ENCODE data around the gene KIF1A. TPM values are rescaled to one million over a fixed set of nuclear protein-coding genes. Genes with fewer than 3 reads are reported as not detected.

Gene KIF1A
- total RNA-seq, 6 experiments from 2014 or later = not detected

- Mint-ChIP-seq H3K4me3 (no peak overlapping the region), H3K27me3 (ENCODE audit: insufficient read depth) (peaks cover 3% of the 10 kb centered on the region), H3K36me3 (ENCODE audit: low read depth) (peaks cover 10% of the 10 kb centered on the region), H3K27ac (no peak overlapping the region), H3K9me3 (peaks cover 31% of the 10 kb centered on the region), H3K4me1 (ENCODE audit: low read depth) (no peaks in the 10 kb centered on the region)
- DNase-seq = no peak
- no peak for TF ChIP-seq CTCF (IDR thresholded peaks at IDR 0.05)
Observed at GRCh38 chr2:240815761-240816583, 4.0 kb downstream of the KIF1A start.

GRCh38 chr2:240814946-240815760 is 4.9 kb downstream of the KIF1A start:
- H3K4me1 Mint-ChIP-seq (ENCODE audit: low read depth) = no peaks in the 10 kb centered on the region
- H3K4me3 Mint-ChIP-seq = no peak overlapping the region
- TF ChIP-seq CTCF (IDR thresholded peaks at IDR 0.05) = no peak
- peaks cover 5% of the 10 kb centered on the region for H3K27me3 Mint-ChIP-seq (ENCODE audit: insufficient read depth)
- no peak for DNase-seq
- H3K36me3 Mint-ChIP-seq (ENCODE audit: low read depth) = peaks cover 10% of the 10 kb centered on the region
- no peak overlapping the region for H3K27ac Mint-ChIP-seq
- peaks cover 31% of the 10 kb centered on the region for H3K9me3 Mint-ChIP-seq

GRCh38 chr2:240814280-240814679 is 5.7 kb downstream of the KIF1A start:
- H3K9me3 Mint-ChIP-seq = peaks cover 31% of the 10 kb centered on the region
- peaks cover 6% of the 10 kb centered on the region for H3K27me3 Mint-ChIP-seq (ENCODE audit: insufficient read depth)
- H3K4me1 Mint-ChIP-seq (ENCODE audit: low read depth) = no peaks in the 10 kb centered on the region
- H3K27ac Mint-ChIP-seq = no peak overlapping the region
- no peak overlapping the region for H3K4me3 Mint-ChIP-seq
- no peak for DNase-seq
- no peak for TF ChIP-seq CTCF (IDR thresholded peaks at IDR 0.05)
- peaks cover 10% of the 10 kb centered on the region for H3K36me3 Mint-ChIP-seq (ENCODE audit: low read depth)

- Mint-ChIP-seq H3K27me3 (ENCODE audit: insufficient read depth) (peaks cover 7% of the 10 kb centered on the region), H3K4me1 (ENCODE audit: low read depth) (no peaks in the 10 kb centered on the region), H3K27ac (no peak overlapping the region), H3K9me3 (peaks cover 31% of the 10 kb centered on the region), H3K4me3 (no peak overlapping the region), H3K36me3 (ENCODE audit: low read depth) (peaks cover 10% of the 10 kb centered on the region)
- TF ChIP-seq CTCF (IDR thresholded peaks at IDR 0.05) = no peak
- no peak for DNase-seq
Observed at GRCh38 chr2:240813231-240813921, 6.6 kb downstream of the KIF1A start.

GRCh38 chr2:240812721-240813120 is 7.3 kb downstream of the KIF1A start:
- H3K9me3 Mint-ChIP-seq = peaks cover 31% of the 10 kb centered on the region
- H3K4me1 Mint-ChIP-seq (ENCODE audit: low read depth) = no peaks in the 10 kb centered on the region
- peaks cover 10% of the 10 kb centered on the region for H3K36me3 Mint-ChIP-seq (ENCODE audit: low read depth)
- peaks cover 7% of the 10 kb centered on the region for H3K27me3 Mint-ChIP-seq (ENCODE audit: insufficient read depth)
- no peak for TF ChIP-seq CTCF (IDR thresholded peaks at IDR 0.05)
- H3K27ac Mint-ChIP-seq = no peak overlapping the region
- DNase-seq = no peak
- no peak overlapping the region for H3K4me3 Mint-ChIP-seq
